Stimulated activated CD4-positive, alpha-beta T cell treated with anti-CD3 and anti-CD28 coated beads, Interleukin-2, amount 100 ng/mL, for 24 hours (primary cell): ENCODE data around the gene DPF3.
"Not testable (repeated sequence)": the region's sequence is repeated elsewhere in the genome, so short reads cannot be mapped to it uniquely, and the experiment has no call there.

Experiments
- DNase-seq, 2 donors: peaks; one replicate each; pipeline ENCODE4 v3.0.0-alpha.2; 2020

Gene DPF3

DNA sequence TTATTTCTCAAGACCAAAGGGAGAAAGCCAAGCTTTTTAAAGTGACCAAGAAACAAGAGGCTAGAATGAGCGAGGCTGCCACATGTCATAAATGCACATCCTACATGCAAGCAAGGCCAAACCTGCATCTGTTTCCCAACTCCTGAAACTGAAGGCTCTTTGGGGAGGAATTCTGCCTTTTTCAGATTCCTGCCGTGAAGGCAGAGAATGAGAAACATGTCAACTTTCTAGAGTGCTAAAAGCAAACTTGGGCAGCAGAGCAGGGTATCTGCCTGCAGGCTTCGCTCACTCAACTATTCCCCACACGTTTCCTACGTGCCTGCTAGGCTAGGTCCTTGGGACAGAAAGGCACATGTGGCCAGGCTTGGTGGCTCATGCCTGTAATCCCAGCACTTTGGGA, 15.2 kb downstream of the DPF3 start:
- DNase-seq = no peak

DNA sequence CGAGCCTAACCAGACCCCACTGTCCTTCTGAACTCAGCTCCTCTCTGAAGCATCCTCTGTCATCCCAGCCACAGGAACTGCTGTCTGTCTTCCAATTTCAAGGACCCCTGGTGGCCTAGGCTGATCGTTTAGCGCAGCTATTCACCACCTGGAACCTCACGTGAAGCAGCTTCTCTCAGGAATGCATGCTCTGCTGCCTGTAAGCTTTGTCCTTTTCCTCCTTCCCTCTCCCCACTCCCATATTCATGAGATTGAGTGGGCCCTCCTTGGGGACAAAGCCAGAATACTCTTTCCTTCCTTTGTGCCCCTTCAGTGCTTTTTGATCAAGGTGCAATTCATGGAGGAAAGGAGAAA, 17.2 kb downstream of the DPF3 start:
- DNase-seq = no peak

GRCh38 chr14:72876005-72876709, 17.7 kb downstream of the DPF3 start:
- no peak for DNase-seq

GRCh38 chr14:72870878-72871277, 23.0 kb downstream of the DPF3 start:
- not testable (repeated sequence) for DNase-seq

GRCh38 chr14:72869407-72870329, 24.2 kb downstream of the DPF3 start:
- DNase-seq = no peak

DNA sequence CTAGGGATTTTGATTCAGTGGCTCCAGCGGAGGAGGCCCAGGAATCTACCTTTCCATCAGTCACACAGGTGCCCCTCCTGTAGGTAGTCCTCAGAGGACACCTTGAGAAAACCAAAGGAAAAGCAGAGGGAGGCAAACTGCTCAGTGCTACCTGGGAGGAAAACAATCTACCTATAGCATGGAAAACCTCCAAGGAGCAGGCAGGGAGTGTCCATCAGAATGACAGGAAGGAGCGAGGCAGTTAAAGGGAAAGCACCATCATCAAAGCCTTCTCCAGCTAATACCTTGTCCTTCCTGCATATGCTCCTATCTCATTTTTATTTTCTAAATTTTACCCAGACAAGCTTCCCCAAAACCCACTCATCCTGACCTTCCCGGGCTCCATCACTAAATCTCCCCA, 25.4 kb downstream of the DPF3 start:
- no peak for DNase-seq

DNA sequence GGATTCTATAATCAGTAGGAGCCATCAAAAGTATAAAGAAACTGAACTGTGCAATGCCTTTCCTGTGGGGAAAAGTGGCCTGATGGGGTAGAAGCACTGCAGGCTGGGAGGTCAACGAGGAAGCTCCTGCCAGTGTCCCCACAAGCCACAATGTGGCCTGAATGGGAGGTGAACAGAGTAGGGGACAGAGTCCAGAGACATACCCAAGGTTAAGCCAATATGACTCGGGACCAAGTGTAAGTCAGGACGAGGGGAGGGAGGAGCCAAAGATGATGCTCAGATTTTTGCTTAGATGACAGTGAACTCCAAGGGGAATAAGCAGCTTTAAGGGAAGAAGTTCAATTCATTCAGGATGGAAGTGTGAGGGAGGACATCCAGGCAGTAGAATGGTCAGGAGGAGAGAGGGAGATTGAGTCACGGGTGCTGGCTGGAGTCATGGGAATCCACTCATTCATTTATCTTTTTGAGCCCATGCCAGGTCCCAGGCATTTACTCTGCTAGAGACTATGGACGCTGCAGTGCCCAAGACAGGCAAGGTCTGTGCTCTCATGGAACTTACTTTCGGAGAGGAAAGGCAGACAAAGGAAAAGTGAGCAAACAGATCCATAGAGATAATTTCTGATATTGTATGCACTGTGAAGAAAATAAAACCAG, 29.1 kb downstream of the DPF3 start:
- DNase-seq = no peak

GRCh38 chr14:72863216-72864006, 30.5 kb downstream of the DPF3 start:
- DNase-seq = no peak

DNA sequence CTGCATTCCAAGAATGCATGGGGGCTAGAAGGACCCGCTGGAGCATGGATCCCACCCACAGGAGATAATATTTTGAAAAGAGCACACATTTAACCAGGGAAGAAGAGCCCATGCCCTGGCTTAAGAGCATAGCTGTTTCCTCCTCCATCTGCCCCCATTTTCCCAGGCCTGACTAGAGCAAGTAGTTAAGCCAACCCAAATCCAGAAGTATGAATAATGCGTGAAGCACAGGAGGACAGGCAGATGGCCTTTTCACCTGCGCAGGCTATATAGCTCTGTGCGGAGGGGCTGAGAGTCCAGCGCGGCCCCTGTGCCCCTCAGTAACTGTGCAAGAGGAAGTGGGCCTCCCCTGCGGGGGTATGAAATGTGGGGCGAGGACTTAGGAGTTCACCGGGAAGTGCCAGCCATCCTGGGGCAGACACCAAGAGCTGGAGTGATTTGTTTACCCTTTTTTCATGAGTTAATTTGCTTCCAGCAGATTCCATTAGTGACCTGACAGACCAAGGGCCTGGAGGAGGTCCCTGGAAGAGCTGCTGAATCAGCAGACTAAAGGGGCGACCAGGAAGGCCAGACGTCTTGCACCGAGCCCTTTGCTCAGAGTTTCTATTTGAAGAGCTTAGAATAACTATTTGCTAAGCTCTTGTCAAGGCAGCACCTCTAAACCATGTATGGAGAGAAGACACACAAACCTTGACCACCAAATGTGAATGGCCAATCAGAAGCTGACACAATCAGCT, 37.2 kb downstream of the DPF3 start:
- DNase-seq = no peak

- no peak for DNase-seq
Observed at GRCh38 chr14:72855913-72856312, 38.0 kb downstream of the DPF3 start.

GRCh38 chr14:72852194-72852593, 41.7 kb downstream of the DPF3 start:
- DNase-seq = no peak

DNA sequence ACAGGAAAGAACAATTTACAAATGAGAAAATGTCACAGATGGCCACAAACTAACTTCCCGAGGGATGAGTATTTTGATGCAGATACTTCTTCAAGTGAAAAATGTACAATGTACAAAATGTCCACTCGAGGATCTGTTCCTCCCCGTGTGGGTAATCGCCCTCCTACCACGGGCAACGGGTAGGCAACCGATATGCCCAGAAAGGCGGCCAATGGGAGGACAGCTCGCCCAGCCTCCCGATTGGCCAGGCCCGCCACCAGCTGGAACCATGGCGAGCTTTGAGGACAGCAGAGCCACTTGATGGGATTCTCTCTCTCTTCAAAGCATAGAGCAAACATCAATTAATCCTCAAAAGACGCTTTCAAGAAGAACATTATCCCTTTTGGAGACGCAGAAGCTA, 42.3 kb downstream of the DPF3 start:
- no peak for DNase-seq

DNA sequence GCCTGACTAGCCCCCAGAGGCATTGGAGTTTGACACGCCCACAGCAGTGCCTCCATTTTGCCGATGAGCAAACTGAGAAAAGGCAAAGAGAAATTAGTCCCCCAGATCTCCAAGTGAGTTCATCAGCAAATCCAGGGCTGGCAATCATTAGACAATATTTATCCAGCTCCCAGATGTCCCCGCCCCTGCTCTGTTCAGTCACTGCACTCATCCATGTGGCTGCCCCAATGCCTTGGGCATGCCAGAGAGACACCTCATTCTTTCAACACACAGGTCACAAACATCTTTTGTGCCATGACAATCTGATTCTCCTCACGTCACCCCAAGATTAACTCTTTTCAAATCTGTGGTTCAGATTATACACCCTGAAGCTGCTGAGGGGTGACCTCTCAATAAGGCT, 43.5 kb downstream of the DPF3 start:
- DNase-seq = no peak

- DNase-seq = no peak
Observed at GRCh38 chr14:72849222-72849621, 44.7 kb downstream of the DPF3 start.

DNA sequence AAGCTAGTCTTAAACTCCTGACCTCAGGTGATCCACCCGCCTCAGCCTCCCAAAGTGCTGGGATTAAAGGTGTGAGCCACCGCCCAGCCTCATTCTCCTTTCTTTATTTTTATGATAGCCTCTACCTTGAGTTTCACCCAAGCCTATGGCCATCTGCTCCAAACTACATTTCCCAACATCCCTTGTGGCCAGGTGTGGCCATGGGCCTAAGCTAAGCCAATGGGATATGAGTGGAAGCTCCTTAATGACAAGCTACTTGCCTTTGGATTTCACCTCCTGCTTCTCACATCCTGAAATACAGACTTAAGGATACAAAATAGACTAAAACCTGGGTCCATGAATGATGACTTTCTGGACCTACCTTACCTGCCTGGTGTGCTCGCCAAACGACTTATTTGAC, 46.2 kb downstream of the DPF3 start:
- DNase-seq = no peak

- DNase-seq = no peak
Observed at GRCh38 chr14:72845683-72846082, 48.2 kb downstream of the DPF3 start.

GRCh38 chr14:72845196-72845595, 48.7 kb downstream of the DPF3 start:
- no peak for DNase-seq

DNA sequence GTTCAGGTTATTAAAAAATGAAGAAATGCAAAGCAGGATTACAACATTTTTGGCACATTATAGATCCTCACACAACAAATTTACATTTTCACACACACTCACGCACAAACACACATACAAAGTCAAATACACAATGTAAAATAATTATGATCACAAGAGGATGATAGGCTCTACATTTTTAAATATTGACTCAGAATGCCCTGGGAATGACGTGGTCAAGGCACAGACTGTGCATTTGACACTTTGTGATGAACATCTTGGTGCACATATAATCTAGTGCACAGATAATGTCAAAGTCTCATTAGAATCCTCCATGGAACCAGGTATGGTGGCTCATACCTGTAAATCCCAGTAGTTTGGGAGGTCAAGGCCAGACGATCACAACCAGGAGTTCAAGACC, 49.4 kb downstream of the DPF3 start:
- no peak for DNase-seq

DNA sequence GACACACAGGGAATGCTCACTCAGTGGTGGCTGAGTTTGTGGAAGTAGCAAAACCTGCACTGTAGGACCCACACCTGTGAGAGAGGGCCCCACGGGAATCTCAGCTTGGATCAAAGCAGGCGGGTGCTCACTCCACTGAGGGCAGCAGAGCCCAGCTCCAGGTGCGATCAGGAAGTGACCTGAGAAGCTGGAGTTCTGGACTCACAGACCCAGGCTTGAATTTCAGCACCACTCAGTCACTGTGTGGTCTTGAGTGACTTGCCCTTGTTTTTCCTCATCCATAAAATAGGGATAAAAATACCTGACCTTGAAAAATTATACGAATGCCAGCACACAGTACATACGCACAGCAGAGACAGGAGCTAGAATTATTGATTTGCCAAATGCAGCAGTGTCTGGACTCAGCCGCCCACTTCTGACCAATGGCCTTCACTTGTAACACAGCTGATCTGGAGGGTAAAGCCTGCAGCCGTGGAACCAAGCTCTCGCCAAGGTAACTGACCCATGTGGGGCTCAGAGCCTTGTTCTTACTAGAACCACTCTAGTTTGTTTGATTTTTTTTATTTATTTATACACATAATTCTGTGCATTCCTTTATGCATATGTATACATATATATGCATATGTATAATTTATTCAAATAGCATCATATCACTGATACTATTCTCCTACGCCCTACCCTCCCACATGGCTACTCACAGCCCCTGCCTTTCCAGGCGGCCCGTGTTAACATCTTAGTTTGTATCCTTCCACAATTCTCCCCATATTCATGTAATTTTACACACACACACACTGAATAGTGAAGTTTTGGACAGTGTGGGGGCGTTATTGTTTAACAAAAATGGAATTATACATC, 53.9 kb downstream of the DPF3 start:
- DNase-seq = no peak

- DNase-seq = no peak
Observed at GRCh38 chr14:72839351-72839750, 54.5 kb downstream of the DPF3 start.

DNA sequence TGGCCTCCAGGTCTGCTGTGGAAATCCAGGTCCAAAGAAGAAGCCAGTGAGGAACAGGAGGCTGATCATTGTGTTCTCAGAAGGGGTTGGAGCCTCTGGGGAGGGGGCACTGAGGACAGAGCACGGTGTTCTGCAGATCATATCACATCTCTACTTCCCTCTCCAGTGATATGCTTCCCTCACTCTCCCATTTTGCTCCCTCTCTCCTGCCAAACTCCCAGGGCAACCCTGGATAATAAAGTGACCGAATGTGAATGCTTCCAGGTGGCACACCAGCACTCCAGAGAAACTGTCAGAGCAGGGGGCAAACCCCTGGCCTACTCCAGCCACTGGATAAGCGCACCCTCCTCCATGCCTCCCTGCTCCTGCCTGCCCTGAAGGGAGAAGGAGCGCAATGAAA, 57.8 kb downstream of the DPF3 start:
- no peak for DNase-seq
